ENCODE data around the gene STPG3.
"Not testable (repeated sequence)": the region's sequence is repeated elsewhere in the genome, so short reads cannot be mapped to it uniquely, and the experiment has no call there.

STPG3 gene

DNA sequence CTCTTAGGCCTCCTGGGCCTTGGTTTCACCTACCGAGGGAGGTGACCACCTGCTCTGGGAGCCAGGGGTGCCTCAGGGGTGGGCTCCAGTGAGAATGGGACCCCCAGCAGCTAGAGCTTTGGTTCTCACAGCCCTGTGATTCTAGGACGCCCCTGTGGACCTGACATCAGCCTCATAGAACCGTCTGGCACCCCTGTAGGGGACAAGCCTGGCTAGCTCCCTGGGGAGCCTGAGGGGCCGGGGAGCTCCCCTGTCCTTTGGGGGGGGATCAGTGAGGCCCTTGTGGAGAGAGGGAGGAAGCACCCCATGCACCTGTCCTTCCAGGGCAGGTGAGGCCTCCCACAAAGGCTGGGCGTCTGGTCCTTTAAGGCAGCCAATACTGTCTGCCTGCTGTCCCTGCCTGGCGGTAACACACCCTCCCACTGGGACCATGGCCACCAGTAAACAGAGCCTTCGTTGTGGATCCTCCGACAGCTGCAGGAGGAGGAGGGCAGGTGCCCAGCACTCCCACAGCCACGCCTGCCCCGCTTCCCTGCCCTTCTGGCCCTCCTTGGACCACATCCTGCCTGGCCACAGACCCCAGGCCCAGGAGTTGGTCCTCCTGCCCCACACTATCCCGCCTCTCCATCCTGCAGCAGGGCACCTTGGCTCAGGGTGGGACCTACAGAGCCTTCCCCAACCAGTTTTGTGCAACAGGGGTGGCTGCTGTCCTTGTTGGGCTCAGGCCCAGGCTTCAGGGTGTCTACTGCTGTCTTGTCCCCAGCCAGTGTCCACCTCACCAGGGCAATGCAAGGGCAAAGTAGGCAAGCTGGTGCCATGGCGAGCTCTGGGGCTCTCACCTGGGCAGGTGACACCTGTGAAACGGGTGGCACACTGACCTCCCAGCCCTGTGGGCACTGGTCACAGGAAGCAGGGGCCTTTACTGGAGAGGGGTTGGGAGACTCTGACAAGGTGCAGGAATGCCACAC, 13.0 kb upstream of the STPG3 start:
- Histone ChIP-seq H3K18ac (ENCODE audit: low read depth in 1 of 2, low read length in 2 of 2) (no peak overlapping the region), H3K27ac (ENCODE audit: low read length, poor library complexity, severe bottlenecking) (no peak overlapping the region), H2BK120ac (ENCODE audit: low read depth, low read length) (no peak overlapping the region), H2BK15ac (ENCODE audit: low read depth, poor library complexity, severe bottlenecking) (peak overlapping the region; percentile 6), H3K4me2 (ENCODE audit: low read length, poor library complexity, severe bottlenecking) (no peak overlapping the region), H3K36me3 (ENCODE audit: control insufficient read depth in 1 of 2, insufficient read depth in 2 of 2, low read depth in 1 of 2, low read length in 2 of 2) (peaks cover 14 to 17% of the 10 kb centered on the region in 2 experiments), H3K23ac (ENCODE audit: low read length in 2 of 2) (peak overlapping the region in 1 of 2 experiments; percentile 23), H3K4ac (ENCODE audit: low read depth in 1 of 2, low read length in 2 of 2) (no peak overlapping the region), H3K27me3 (ENCODE audit: control insufficient read depth in 1 of 2, insufficient read depth in 1 of 2, low read length in 2 of 2) (peaks cover 0 to 23% of the 10 kb centered on the region in 2 experiments), H3K79me1 (replicated peaks; ENCODE audit: low read length, poor library complexity, severe bottlenecking) (peaks cover 21% of the 10 kb centered on the region), H4K8ac (ENCODE audit: low read length) (no peak overlapping the region), H3K4me1 (ENCODE audit: control insufficient read depth, insufficient read depth, low read depth, low read length) (peaks cover 43% of the 10 kb centered on the region), H3K9ac (ENCODE audit: low read length) (peak overlapping the region; percentile 32), H2AFZ (ENCODE audit: low read depth, low read length) (no peak overlapping the region), H3K4me3 (ENCODE audit: insufficient read depth in 1 of 2, low read depth in 1 of 2, low read length in 2 of 2) (peak overlapping the region in 1 of 2 experiments; percentile 54), H3K9me3 (ENCODE audit: control insufficient read depth, low read length) (no peaks in the 10 kb centered on the region), H2BK5ac (ENCODE audit: low read depth, low read length, poor library complexity, severe bottlenecking) (no peak overlapping the region), H3K14ac (ENCODE audit: low read length in 2 of 2) (peak overlapping the region in 1 of 2 experiments; percentile 9), H2BK12ac (ENCODE audit: low read length in 2 of 2) (peak overlapping the region in 1 of 2 experiments; percentile 84), H4K91ac (ENCODE audit: low read length) (peak overlapping the region; percentile 70), H2AK5ac (ENCODE audit: low read length, severe bottlenecking) (peak overlapping the region; percentile 17)
- 85% methylated on average over 13 of the region's 13 CpGs for WGBS
- DNase-seq: no peak

DNA sequence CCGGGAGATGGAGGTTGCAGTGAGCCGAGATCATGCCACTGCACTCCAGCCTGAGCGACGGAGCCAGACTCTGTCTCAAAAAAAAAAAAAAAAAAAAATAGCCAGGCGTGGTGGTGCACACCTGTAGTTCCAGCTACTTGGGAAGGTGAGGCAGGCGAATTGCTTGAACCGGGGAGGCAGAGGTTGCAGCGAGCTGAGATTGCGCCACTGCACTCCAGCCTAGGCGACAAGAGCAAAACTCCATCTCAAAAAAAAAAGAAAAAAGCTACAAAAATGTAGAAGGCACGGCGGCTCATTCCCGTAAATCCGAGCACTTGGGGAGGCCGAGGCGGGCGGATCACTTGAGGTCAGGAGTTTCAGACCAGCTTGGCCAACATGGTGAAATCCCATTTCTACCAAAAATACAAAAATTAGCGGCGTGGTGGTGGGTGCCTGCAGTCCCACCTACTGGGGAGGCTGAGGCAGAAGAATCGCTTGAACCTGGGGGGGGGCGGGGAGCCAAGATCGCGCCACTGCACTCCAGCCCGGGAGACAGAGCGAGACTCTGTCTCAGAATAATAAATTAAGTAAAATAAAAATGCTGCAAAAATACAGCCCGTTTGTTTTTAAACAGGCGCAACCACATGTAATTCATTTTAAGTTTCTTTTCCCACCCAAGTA, 11.4 kb upstream of the STPG3 start:
- H2BK5ac ChIP-seq (ENCODE audit: low read depth, low read length, poor library complexity, severe bottlenecking): peak overlapping the region; percentile 74
- peak overlapping the region; percentile 94 for H3K4me2 ChIP-seq (ENCODE audit: low read length, poor library complexity, severe bottlenecking)
- H3K23ac ChIP-seq (ENCODE audit: low read length in 2 of 2); H2AFZ ChIP-seq (ENCODE audit: low read depth, low read length); H3K14ac ChIP-seq (ENCODE audit: low read length in 2 of 2); H3K4ac ChIP-seq (ENCODE audit: low read depth in 1 of 2, low read length in 2 of 2); H2BK12ac ChIP-seq (ENCODE audit: low read length in 2 of 2); H3K18ac ChIP-seq (ENCODE audit: low read depth in 1 of 2, low read length in 2 of 2); H3K9me3 ChIP-seq (ENCODE audit: control insufficient read depth, low read length); H4K91ac ChIP-seq (ENCODE audit: low read length); H4K8ac ChIP-seq (ENCODE audit: low read length); H2AK5ac ChIP-seq (ENCODE audit: low read length, severe bottlenecking); H2BK15ac ChIP-seq (ENCODE audit: low read depth, poor library complexity, severe bottlenecking); H2BK120ac ChIP-seq (ENCODE audit: low read depth, low read length): not testable (repeated sequence)
- H3K4me1 ChIP-seq (ENCODE audit: control insufficient read depth, insufficient read depth, low read depth, low read length): peaks cover 55% of the 10 kb centered on the region
- H3K36me3 ChIP-seq (ENCODE audit: control insufficient read depth in 1 of 2, insufficient read depth in 2 of 2, low read depth in 1 of 2, low read length in 2 of 2): peaks cover 24 to 25% of the 10 kb centered on the region in 2 experiments
- H3K9ac ChIP-seq (ENCODE audit: low read length): peak overlapping the region; percentile 93
- H3K27ac ChIP-seq (ENCODE audit: low read length, poor library complexity, severe bottlenecking): peak overlapping the region; percentile 35
- peaks cover 21% of the 10 kb centered on the region for H3K79me1 ChIP-seq (replicated peaks; ENCODE audit: low read length, poor library complexity, severe bottlenecking)
- WGBS: 49% methylated on average over 24 of the region's 27 CpGs
- DNase-seq: peak; percentile 25
- peak overlapping the region; percentile 72 to 79 for H3K4me3 ChIP-seq (ENCODE audit: insufficient read depth in 1 of 2, low read depth in 1 of 2, low read length in 2 of 2)
- H3K27me3 ChIP-seq (ENCODE audit: control insufficient read depth in 1 of 2, insufficient read depth in 1 of 2, low read length in 2 of 2): peaks cover 0 to 11% of the 10 kb centered on the region in 2 experiments

DNA sequence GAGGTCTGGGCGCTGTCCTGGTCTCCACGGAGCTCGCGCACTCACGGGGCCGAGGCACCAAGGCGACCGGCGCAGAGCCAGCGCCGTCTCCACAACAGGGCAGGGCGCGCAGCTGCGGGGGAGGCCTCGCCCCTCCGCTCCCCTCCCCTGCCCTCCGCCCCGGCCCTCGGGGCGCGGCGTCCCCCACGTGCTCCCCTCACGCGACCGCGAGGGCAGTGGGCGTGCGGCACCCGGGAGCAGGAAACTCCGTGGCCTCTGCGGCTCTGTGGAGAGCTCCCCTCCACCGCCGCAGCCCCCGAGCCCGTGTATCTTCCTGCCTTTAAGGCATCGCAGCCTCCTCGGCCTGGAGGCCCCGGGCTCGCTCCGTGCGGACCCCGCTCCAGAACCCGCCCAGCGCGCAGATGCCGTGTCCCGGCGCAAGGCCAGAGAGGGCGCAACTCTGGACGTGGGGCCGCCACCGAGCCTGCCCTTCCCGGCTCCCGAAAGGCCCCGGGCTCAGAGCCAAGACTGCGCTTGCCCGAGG, 10.7 kb upstream of the STPG3 start:
- peak overlapping the region; percentile 93 for H3K9ac ChIP-seq (ENCODE audit: low read length)
- peaks cover 24 to 27% of the 10 kb centered on the region in 2 experiments for H3K36me3 ChIP-seq (ENCODE audit: control insufficient read depth in 1 of 2, insufficient read depth in 2 of 2, low read depth in 1 of 2, low read length in 2 of 2)

More for the DNA sequence above, 10.7 kb upstream of the STPG3 start:
- H4K91ac ChIP-seq (ENCODE audit: low read length): peak overlapping the region; percentile 83
- peaks cover 59% of the 10 kb centered on the region for H3K4me1 ChIP-seq (ENCODE audit: control insufficient read depth, insufficient read depth, low read depth, low read length)
- no peak overlapping the region for H2AK5ac ChIP-seq (ENCODE audit: low read length, severe bottlenecking)
- peak overlapping the region; percentile 20 for H2AFZ ChIP-seq (ENCODE audit: low read depth, low read length)
- H3K18ac ChIP-seq (ENCODE audit: low read depth in 1 of 2, low read length in 2 of 2): peak overlapping the region; percentile 65 to 100
- H3K4me2 ChIP-seq (ENCODE audit: low read length, poor library complexity, severe bottlenecking): peak overlapping the region; percentile 94
- peak overlapping the region; percentile 83 to 88 for H3K14ac ChIP-seq (ENCODE audit: low read length in 2 of 2)
- H3K79me1 ChIP-seq (replicated peaks; ENCODE audit: low read length, poor library complexity, severe bottlenecking): peaks cover 21% of the 10 kb centered on the region
- peak overlapping the region; percentile 87 for H2BK15ac ChIP-seq (ENCODE audit: low read depth, poor library complexity, severe bottlenecking)
- under 1% methylated on average over 44 of the region's 58 CpGs for WGBS
- H3K9me3 ChIP-seq (ENCODE audit: control insufficient read depth, low read length): no peaks in the 10 kb centered on the region
- H2BK12ac ChIP-seq (ENCODE audit: low read length in 2 of 2): peak overlapping the region in 1 of 2 experiments; percentile 94
- peaks cover 0 to 7% of the 10 kb centered on the region in 2 experiments for H3K27me3 ChIP-seq (ENCODE audit: control insufficient read depth in 1 of 2, insufficient read depth in 1 of 2, low read length in 2 of 2)
- peak overlapping the region; percentile 74 for H2BK5ac ChIP-seq (ENCODE audit: low read depth, low read length, poor library complexity, severe bottlenecking)
- peak; percentile 82 for DNase-seq
- H3K4me3 ChIP-seq (ENCODE audit: insufficient read depth in 1 of 2, low read depth in 1 of 2, low read length in 2 of 2): peak overlapping the region; percentile 72 to 79
- peak overlapping the region; percentile 92 to 94 for H3K4ac ChIP-seq (ENCODE audit: low read depth in 1 of 2, low read length in 2 of 2)
- peak overlapping the region; percentile 86 for H3K27ac ChIP-seq (ENCODE audit: low read length, poor library complexity, severe bottlenecking)
- H2BK120ac ChIP-seq (ENCODE audit: low read depth, low read length): peak overlapping the region; percentile 64
- H4K8ac ChIP-seq (ENCODE audit: low read length): peak overlapping the region; percentile 86
- peak overlapping the region in 1 of 2 experiments; percentile 77 for H3K23ac ChIP-seq (ENCODE audit: low read length in 2 of 2)

All from mesenchymal stem cell (in vitro differentiated cells and primary cell).